Keratinocyte (primary cell): Measurements from ENCODE around the gene SLC4A2. TPM values are rescaled to one million over a fixed set of nuclear protein-coding genes. Genes with fewer than 3 reads are reported as not detected.

Experiments used
- DNase-seq: peaks from one replicate; pipeline ENCODE4 v3.0.0-alpha.2; 2011; ENCODE audit warnings: low read depth, missing footprints, low spot score
- FAIRE-seq: peaks from 2 replicates; lab custom pipeline; 2011; peaks lifted over from hg19 to GRCh38; lab: Jason Lieb, UNC
- H2AFZ ChIP-seq: 2 replicates; pipeline ENCODE4 v1.6.0; 2012; ENCODE audit warnings: low read length, control low read depth, inconsistent platforms; ENCODE audit not compliant: control insufficient read depth
- H3K27ac ChIP-seq: 2 replicates; pipeline ENCODE4 v1.5.1; 2011; ENCODE audit warnings: low read length; ENCODE audit not compliant: control insufficient read depth, insufficient read depth
- H3K27me3 ChIP-seq: 3 replicates; pipeline ENCODE4 v1.6.0; 2011; ENCODE audit warnings: low read length; ENCODE audit not compliant: control insufficient read depth, insufficient read depth; ENCODE audit errors: extremely low read depth
- H3K36me3 ChIP-seq, 2 experiments: 2 replicates in 1 of 2; 3 replicates in 1 of 2; pipeline ENCODE4 v1.5.1; 2011; ENCODE audit warnings: low read length in 2 of 2, mild to moderate bottlenecking in 1 of 2; ENCODE audit not compliant: control insufficient read depth in 2 of 2, insufficient read depth in 2 of 2; ENCODE audit errors: extremely low read depth in 1 of 2
- H3K4me1 ChIP-seq: 3 replicates; pipeline ENCODE4 v1.5.1; 2011; ENCODE audit warnings: low read length; ENCODE audit not compliant: control insufficient read depth, insufficient read depth; ENCODE audit errors: extremely low read depth
- H3K4me2 ChIP-seq: 3 replicates; pipeline ENCODE4 v1.6.0; 2011; ENCODE audit warnings: low read depth, low read length; ENCODE audit not compliant: control insufficient read depth, insufficient read depth; ENCODE audit errors: extremely low read depth
- H3K4me3 ChIP-seq, 3 experiments: fragments of 200-600 bp in 1 of 3; sonication (generic) in 1 of 3; 2 replicates in 2 of 3; 3 replicates in 1 of 3; pipeline ENCODE4 v1.5.1; 2011 to 2016; ENCODE audit warnings: low read length in 3 of 3, mild to moderate bottlenecking in 3 of 3, control low read depth in 2 of 3, inconsistent platforms in 1 of 3, low read depth in 1 of 3, mixed read lengths in 1 of 3, mixed run types in 1 of 3, moderate library complexity in 1 of 3; ENCODE audit not compliant: control insufficient read depth in 2 of 3, insufficient read depth in 2 of 3; ENCODE audit errors: extremely low read depth in 1 of 3
- H3K79me2 ChIP-seq: 2 replicates; pipeline ENCODE4 v1.6.0; 2012; ENCODE audit warnings: low read length; ENCODE audit not compliant: control insufficient read depth, insufficient read depth
- H3K9ac ChIP-seq: 3 replicates; pipeline ENCODE4 v1.6.0; 2011; ENCODE audit warnings: low read length; ENCODE audit not compliant: control insufficient read depth, insufficient read depth; ENCODE audit errors: extremely low read depth
- H3K9me1 ChIP-seq: 3 replicates; pipeline ENCODE4 v1.6.0; 2011; ENCODE audit warnings: low read length; ENCODE audit not compliant: control insufficient read depth, insufficient read depth; ENCODE audit errors: extremely low read depth
- H3K9me3 ChIP-seq: 2 replicates; pipeline ENCODE4 v1.5.1; 2012; ENCODE audit warnings: low read depth, low read length; ENCODE audit not compliant: control insufficient read depth
- H4K20me1 ChIP-seq: 3 replicates; pipeline ENCODE4 v1.6.0; 2011; ENCODE audit warnings: low read length; ENCODE audit not compliant: control insufficient read depth, insufficient read depth; ENCODE audit errors: extremely low read depth
- EZH2 ChIP-seq: IDR thresholded peaks from one replicate; pipeline ENCODE4 v1.6.1; 2012; ENCODE audit warnings: inconsistent platforms, mild to moderate bottlenecking, low read length, moderate library complexity
- dilution Hi-C: fragments of 300-500 bp; cut with MboI; formaldehyde crosslinking; loops from one replicate; pipeline ENCODE4 v1.7.0; 2020; ENCODE audit warnings: low sequenced_read_pairs; ENCODE audit not compliant: extremely low pct_ligation_motif_present
- polyA plus RNA-seq, 5 experiments: library from polyadenylated mRNA; depleted of rRNA in 3 of 5; stranded (reverse) in 3 of 5; stranded (forward) in 1 of 5; unstranded in 1 of 5; fragments of >200 nt; gene quantifications; 1 replicate in 1 of 5; 2 replicates in 3 of 5; 3 replicates in 1 of 5; pipeline versions ENCODE4 v1.2.1 to v1.2.3, GENCODE V29; 2011 to 2012; ENCODE audit warnings: missing spikeins in 2 of 5, low read depth in 1 of 5, low replicate concordance in 1 of 5
- TF ChIP-seq, protein P1 (sequence below), 3 experiments: IDR thresholded peaks in 1 of 3; conservative IDR thresholded peaks in 1 of 3; optimal IDR thresholded peaks in 1 of 3; 2 replicates in 2 of 3; 3 replicates in 1 of 3; pipeline versions ENCODE3 to v1.5.1; 2011; ENCODE audit warnings: low read length in 3 of 3, mild to moderate bottlenecking in 3 of 3, moderate library complexity in 2 of 3, control low read depth in 1 of 3, inconsistent platforms in 1 of 3; ENCODE audit not compliant: insufficient read depth in 2 of 3; ENCODE audit errors: extremely low read depth in 1 of 3

The SLC4A2 gene
- polyA plus RNA-seq, 1 donor (not counting 4 experiments of a cell fraction or from before 2014, with no cell fraction given), result 33.8 TPM

DNA sequence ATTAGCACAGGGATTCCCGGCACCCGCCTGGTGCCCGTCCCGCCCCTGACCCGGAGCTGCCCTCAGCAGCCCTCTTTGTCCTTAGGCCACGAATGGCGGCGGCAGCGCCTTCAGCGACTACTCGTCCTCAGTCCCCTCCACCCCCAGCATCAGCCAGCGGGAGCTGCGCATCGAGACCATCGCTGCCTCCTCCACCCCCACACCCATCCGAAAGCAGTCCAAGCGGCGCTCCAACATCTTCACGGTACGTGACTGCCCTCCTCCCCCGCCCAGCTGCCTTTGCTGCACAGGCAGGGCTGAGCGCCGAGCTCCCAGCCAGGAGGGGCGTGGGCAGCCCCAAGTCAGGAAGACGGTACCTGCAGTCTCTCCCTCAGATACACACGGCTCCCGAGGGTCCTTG, 60.5 kb downstream of the SLC4A2 start:
- H3K4me2 ChIP-seq, result no peak overlapping the region
- TF ChIP-seq, protein P1, sequence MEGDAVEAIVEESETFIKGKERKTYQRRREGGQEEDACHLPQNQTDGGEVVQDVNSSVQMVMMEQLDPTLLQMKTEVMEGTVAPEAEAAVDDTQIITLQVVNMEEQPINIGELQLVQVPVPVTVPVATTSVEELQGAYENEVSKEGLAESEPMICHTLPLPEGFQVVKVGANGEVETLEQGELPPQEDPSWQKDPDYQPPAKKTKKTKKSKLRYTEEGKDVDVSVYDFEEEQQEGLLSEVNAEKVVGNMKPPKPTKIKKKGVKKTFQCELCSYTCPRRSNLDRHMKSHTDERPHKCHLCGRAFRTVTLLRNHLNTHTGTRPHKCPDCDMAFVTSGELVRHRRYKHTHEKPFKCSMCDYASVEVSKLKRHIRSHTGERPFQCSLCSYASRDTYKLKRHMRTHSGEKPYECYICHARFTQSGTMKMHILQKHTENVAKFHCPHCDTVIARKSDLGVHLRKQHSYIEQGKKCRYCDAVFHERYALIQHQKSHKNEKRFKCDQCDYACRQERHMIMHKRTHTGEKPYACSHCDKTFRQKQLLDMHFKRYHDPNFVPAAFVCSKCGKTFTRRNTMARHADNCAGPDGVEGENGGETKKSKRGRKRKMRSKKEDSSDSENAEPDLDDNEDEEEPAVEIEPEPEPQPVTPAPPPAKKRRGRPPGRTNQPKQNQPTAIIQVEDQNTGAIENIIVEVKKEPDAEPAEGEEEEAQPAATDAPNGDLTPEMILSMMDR (optimal IDR thresholded peaks at IDR 0.05 in 1 of 3, IDR thresholded peaks at IDR 0.05 in 1 of 3, conservative IDR thresholded peaks at IDR 0.05 in 1 of 3; ENCODE audit: extremely low read depth in 1 of 3, insufficient read depth in 2 of 3, low read length in 3 of 3), result no peak
- TF ChIP-seq EZH2, result no peak
- H3K27ac ChIP-seq, result no peak overlapping the region
- no peak overlapping the region for H3K9ac ChIP-seq
- H3K36me3 ChIP-seq, result peaks cover 40 to 46% of the 10 kb centered on the region in 2 experiments
- no peaks in the 10 kb centered on the region for H3K9me3 ChIP-seq
- H2AFZ ChIP-seq, result no peak overlapping the region
- H4K20me1 ChIP-seq, result peaks cover 12% of the 10 kb centered on the region
- no peak overlapping the region for H3K4me3 ChIP-seq
- FAIRE-seq, result no peak
- DNase-seq, result no peak
- peaks cover 49% of the 10 kb centered on the region for H3K79me2 ChIP-seq
- no peaks in the 10 kb centered on the region for H3K27me3 ChIP-seq
- peaks cover 2% of the 10 kb centered on the region for H3K9me1 ChIP-seq
- peaks cover 20% of the 10 kb centered on the region for H3K4me1 ChIP-seq
- dilution Hi-C loops, result no loop called here

DNA sequence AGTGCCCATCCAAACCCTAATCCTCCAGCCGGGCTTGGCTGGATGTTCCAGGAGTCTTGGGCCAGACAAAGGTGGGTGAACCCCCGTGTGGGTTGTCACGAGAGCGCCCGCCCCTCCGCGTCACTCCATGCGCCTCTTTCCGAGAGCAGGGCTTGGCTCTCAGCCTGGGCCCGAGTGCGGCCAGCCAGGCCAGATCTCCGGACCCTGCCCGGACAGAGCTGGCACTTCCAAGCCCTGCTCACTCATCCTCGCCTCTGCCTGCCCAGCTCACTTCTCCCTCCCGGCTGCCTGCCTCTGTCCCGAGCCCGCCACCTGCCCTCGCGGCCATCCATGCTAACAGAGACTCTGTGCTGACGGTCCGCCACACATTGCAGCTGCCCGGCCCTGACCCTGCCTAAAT, 61.5 kb downstream of the SLC4A2 start:
- Histone ChIP-seq H2AFZ (no peak overlapping the region), H3K9me3 (no peaks in the 10 kb centered on the region), H3K36me3 (peaks cover 43 to 48% of the 10 kb centered on the region in 2 experiments), H3K4me1 (peaks cover 29% of the 10 kb centered on the region), H3K4me3 (no peak overlapping the region), H3K4me2 (no peak overlapping the region), H3K9me1 (peaks cover 2% of the 10 kb centered on the region), H3K27me3 (no peaks in the 10 kb centered on the region), H3K9ac (no peak overlapping the region), H3K27ac (no peak overlapping the region), H4K20me1 (peaks cover 17% of the 10 kb centered on the region), H3K79me2 (peaks cover 53% of the 10 kb centered on the region)
- DNase-seq (no peak), FAIRE-seq (no peak)
- no peak for TF ChIP-seq EZH2
- TF ChIP-seq, protein P1 (optimal IDR thresholded peaks at IDR 0.05 in 1 of 3, IDR thresholded peaks at IDR 0.05 in 1 of 3, conservative IDR thresholded peaks at IDR 0.05 in 1 of 3; ENCODE audit: extremely low read depth in 1 of 3, insufficient read depth in 2 of 3, low read length in 3 of 3), result no peak
- dilution Hi-C loops, result no loop called here
